Naive thymus-derived CD8-positive, alpha-beta T cell (primary cell): ENCODE results near the gene POLQ. TPM values are rescaled to one million over a fixed set of nuclear protein-coding genes. Genes with fewer than 3 reads are reported as not detected.
"Not testable (repeated sequence)": the region's sequence is repeated elsewhere in the genome, so short reads cannot be mapped to it uniquely, and the experiment has no call there.

Experiments
- ATAC-seq, 2 donors: fragments of 150-1000 bp; cut with Tn5 transposase in 1 of 2; sonication (Bioruptor Pico), chemical (Tn5 transposase) in 1 of 2; 1 replicate in 1 of 2; 2 replicates in 1 of 2; pipeline ENCODE4 v1.10.0; 2021; ENCODE audit warnings: mild to moderate bottlenecking in 2 of 2, moderate library complexity in 2 of 2
- POLR2A ChIA-PET: fragments of 350-600 bp; sonication (Branson Sonifier 250); formaldehyde crosslinking; loops from one replicate; lab custom pipeline; 2021; ENCODE audit warnings: antibody characterized with exemption; lab: Charles Lee
- DNase-seq, 10 donors: peaks; one replicate each; pipeline versions ENCODE4 v3.0.0 to v3.0.0-alpha.2; 2020 to 2022
- H3K27ac Mint-ChIP-seq, 10 donors: one replicate each; pipeline ENCODE4 v1.8.0; 2020 to 2022; ENCODE audit warnings: mild to moderate bottlenecking in 10 of 10, mixed read lengths in 10 of 10, moderate library complexity in 4 of 10, inconsistent platforms in 1 of 10
- H3K27me3 Mint-ChIP-seq, 5 donors: one replicate each; pipeline ENCODE4 v1.8.0; 2021 to 2022; ENCODE audit warnings: mixed read lengths in 5 of 5
- H3K36me3 Mint-ChIP-seq, 3 donors: one replicate each; pipeline ENCODE4 v1.8.0; 2020 to 2022; ENCODE audit warnings: mixed read lengths in 3 of 3, mild to moderate bottlenecking in 2 of 3, inconsistent platforms in 1 of 3
- H3K4me1 Mint-ChIP-seq, 4 donors: one replicate each; pipeline ENCODE4 v1.8.0; 2021 to 2022; ENCODE audit warnings: mixed read lengths in 4 of 4
- H3K4me3 Mint-ChIP-seq, 10 donors: one replicate each; pipeline ENCODE4 v1.8.0; 2020 to 2022; ENCODE audit warnings: mild to moderate bottlenecking in 10 of 10, mixed read lengths in 10 of 10, moderate library complexity in 6 of 10, inconsistent platforms in 1 of 10
- H3K9me3 Mint-ChIP-seq, 9 donors: one replicate each; pipeline ENCODE4 v1.8.0; 2020 to 2022; ENCODE audit warnings: mixed read lengths in 9 of 9, mild to moderate bottlenecking in 3 of 9, inconsistent platforms in 1 of 9, moderate library complexity in 1 of 9
- polyA plus RNA-seq, 3 donors: library from polyadenylated mRNA; unstranded; fragments of 300-500 nt; fragmentation: Illumina TruSeq; gene quantifications; one replicate each; pipeline ENCODE4 v1.2.3, GENCODE V29; 2021
- total RNA-seq, 8 experiments: library from RNA in 2 of 8; stranded (reverse) in 2 of 8; gene quantifications; one replicate each; pipeline ENCODE4 v1.2.3 and lab custom pipeline; 2021 to 2026

POLQ gene
- total and polyA plus RNA-seq, 5 experiments from 2014 or later = 0.02 to 0.36 (median 0.18) TPM

DNA sequence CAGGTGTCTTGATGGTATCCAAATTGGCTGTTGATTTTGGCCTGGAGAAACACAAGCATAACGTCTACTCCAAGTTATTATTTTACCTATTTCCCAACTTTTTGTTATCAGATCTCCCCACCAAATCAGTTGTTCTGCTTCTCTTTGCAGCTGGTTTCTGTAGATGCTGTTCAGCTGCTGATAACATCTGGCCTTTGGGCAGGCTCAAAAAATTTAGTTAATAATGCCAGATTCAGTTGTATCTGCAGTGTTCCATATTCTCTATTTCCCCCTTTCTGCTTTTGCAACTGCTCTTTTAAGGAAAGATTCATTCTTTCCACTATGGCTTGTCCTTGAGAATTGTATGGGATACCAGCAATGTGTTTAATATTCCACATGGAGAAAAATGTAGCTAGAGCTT is 149.8 kb downstream of the POLQ start:
- ATAC-seq, DNase-seq, H3K4me1 Mint-ChIP-seq, POLR2A ChIA-PET, H3K36me3 Mint-ChIP-seq, H3K4me3 Mint-ChIP-seq, H3K27ac Mint-ChIP-seq: not testable (repeated sequence)
- Mint-ChIP-seq H3K9me3 (peaks cover 0 to 11% (median 0%) of the 10 kb centered on the region in 9 donors), H3K27me3 (peaks cover 11 to 43% (median 18%) of the 10 kb centered on the region in 5 donors)

DNA sequence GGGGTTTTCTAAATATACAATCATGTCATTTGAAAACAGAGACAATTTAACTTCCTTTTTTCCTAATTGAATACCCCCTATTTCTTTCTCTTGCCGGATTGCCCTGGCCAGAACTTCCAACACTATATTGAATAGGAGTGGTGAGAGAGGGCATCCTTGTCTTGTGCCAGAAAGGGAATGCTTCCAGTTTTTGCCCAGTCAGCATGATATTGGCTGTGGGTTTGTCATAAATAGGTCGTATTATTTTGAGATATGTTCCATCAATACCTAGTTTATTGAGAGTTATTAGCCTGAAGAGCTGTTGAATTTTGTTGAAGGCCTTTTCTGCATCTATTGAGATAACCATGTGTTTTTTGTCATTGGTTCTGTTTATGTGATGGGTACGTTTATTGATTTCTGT is 157.5 kb downstream of the POLQ start:
- H3K27me3 Mint-ChIP-seq = peaks cover 0 to 12% (median 1%) of the 10 kb centered on the region in 5 donors
- DNase-seq, POLR2A ChIA-PET, H3K4me1 Mint-ChIP-seq, ATAC-seq, H3K4me3 Mint-ChIP-seq, H3K27ac Mint-ChIP-seq: not testable (repeated sequence)
- peaks cover 0 to 14% (median 4%) of the 10 kb centered on the region in 9 donors for H3K9me3 Mint-ChIP-seq
- peaks cover 0 to 11% (median 0%) of the 10 kb centered on the region in 3 donors for H3K36me3 Mint-ChIP-seq

Other genes starting within 250 kb of the POLQ start
- not detected for gene ARGFX, start 22.0 kb upstream of the POLQ start, total RNA-seq
- not detected for gene ARGFX, start 22.0 kb upstream of the POLQ start, polyA plus RNA-seq
- not detected for gene FBXO40, start 47.4 kb upstream of the POLQ start, total RNA-seq
- under 1 TPM in 2 of 3 donors, not detected in 1; 0.05 to 0.07 TPM for gene FBXO40, start 47.4 kb upstream of the POLQ start, polyA plus RNA-seq
- 100 to 1,000 TPM; 340 to 355 TPM for gene HCLS1, start 114.9 kb upstream of the POLQ start, total RNA-seq
- 100 to 1,000 TPM; 375 to 453 (median 402) TPM for gene HCLS1, start 114.9 kb upstream of the POLQ start, polyA plus RNA-seq
- 10 to 100 TPM; 36.4 to 38.4 TPM for gene GOLGB1, start 203.8 kb upstream of the POLQ start, total RNA-seq
- 1 to 10 TPM; 1.7 to 8.2 (median 2.8) TPM for gene GOLGB1, start 203.8 kb upstream of the POLQ start, polyA plus RNA-seq